Stimulated activated CD4-positive, alpha-beta T cell treated with anti-CD3 and anti-CD28 coated beads, Interleukin-15, amount 100 ng/mL, for 1 hour (primary cell): Measurements from ENCODE around the gene ATXN7L2.

Source experiments
- DNase-seq, 2 donors: peaks; one replicate each; pipeline ENCODE4 v3.0.0-alpha.2; 2020; ENCODE audit warnings: low read depth in 1 of 2, low spot score in 1 of 2

Gene ATXN7L2

GRCh38 chr1:109498161-109498801, 14.6 kb downstream of the ATXN7L2 start:
- DNase-seq: peak in 1 of 2 donors; percentile 18

- DNase-seq: no peak
Observed at GRCh38 chr1:109499081-109499480, 15.4 kb downstream of the ATXN7L2 start.

GRCh38 chr1:109499661-109500536, 16.2 kb downstream of the ATXN7L2 start:
- peak in 1 of 2 donors; percentile 42 for DNase-seq

- no peak for DNase-seq
Observed at GRCh38 chr1:109500941-109501381, 17.3 kb downstream of the ATXN7L2 start.

- DNase-seq: no peak
Observed at GRCh38 chr1:109501644-109502363, 18.1 kb downstream of the ATXN7L2 start.

- DNase-seq: no peak
Observed at GRCh38 chr1:109502364-109502851, 18.7 kb downstream of the ATXN7L2 start.

GRCh38 chr1:109503935-109504334, 20.2 kb downstream of the ATXN7L2 start:
- DNase-seq: no peak

GRCh38 chr1:109504974-109505373, 21.3 kb downstream of the ATXN7L2 start:
- no peak for DNase-seq

GRCh38 chr1:109508001-109508872, 24.5 kb downstream of the ATXN7L2 start:
- DNase-seq: no peak

GRCh38 chr1:109508873-109509175, 25.1 kb downstream of the ATXN7L2 start:
- DNase-seq: no peak

GRCh38 chr1:109509176-109510134, 25.8 kb downstream of the ATXN7L2 start, which contains the start of gene AMIGO1:
AMIGO1 (minus strand) TSS chr1:109509727; CDS start chr1:109508912, 815 bp downstream.
- DNase-seq: peak; percentile 40 to 65

GRCh38 chr1:109513110-109513710, 29.5 kb downstream of the ATXN7L2 start:
- no peak for DNase-seq

- no peak for DNase-seq
Observed at GRCh38 chr1:109514846-109515245, 31.1 kb downstream of the ATXN7L2 start.

- no peak for DNase-seq
Observed at GRCh38 chr1:109516872-109517271, 33.2 kb downstream of the ATXN7L2 start.

- DNase-seq: no peak
Observed at GRCh38 chr1:109517337-109517736, 33.6 kb downstream of the ATXN7L2 start.

- DNase-seq: no peak
Observed at GRCh38 chr1:109521002-109521951, 37.6 kb downstream of the ATXN7L2 start.

GRCh38 chr1:109522026-109522425, 38.3 kb downstream of the ATXN7L2 start:
- no peak for DNase-seq

GRCh38 chr1:109523706-109524105, 40.0 kb downstream of the ATXN7L2 start:
- no peak for DNase-seq
